Liver (tissue), 9 donors: ENCODE results near the gene ARHGAP9. TPM values are rescaled to one million over a fixed set of nuclear protein-coding genes. Genes with fewer than 3 reads are reported as not detected.

ENCODE experiments used
- DNase-seq: peaks from one replicate; pipeline ENCODE4 v3.0.0-alpha.2; 2017; ENCODE audit warnings: low spot score
- H3K27ac ChIP-seq, 2 donors: one replicate each; pipeline ENCODE4 v1.7.0; 2013; ENCODE audit warnings: inconsistent platforms in 2 of 2, low read length in 2 of 2, control low read depth in 1 of 2, low read depth in 1 of 2, mild to moderate bottlenecking in 1 of 2
- H3K27me3 ChIP-seq, 4 donors: one replicate each; pipeline versions ENCODE4 v1.6.1 to v1.7.0; 2013; ENCODE audit warnings: low read length in 3 of 4, inconsistent platforms in 1 of 4, mild to moderate bottlenecking in 1 of 4, moderate library complexity in 1 of 4; ENCODE audit not compliant: control insufficient read depth in 4 of 4, insufficient read depth in 4 of 4
- H3K36me3 ChIP-seq, 4 donors: one replicate each; pipeline versions ENCODE4 v1.6.1 to v1.7.0; 2013; ENCODE audit warnings: low read length in 3 of 4, mild to moderate bottlenecking in 3 of 4, low read depth in 1 of 4, moderate library complexity in 1 of 4; ENCODE audit not compliant: control insufficient read depth in 4 of 4, insufficient read depth in 3 of 4
- H3K4me1 ChIP-seq, 4 donors: one replicate each; pipeline versions ENCODE4 v1.6.1 to v1.7.0; 2013; ENCODE audit warnings: low read length in 3 of 4, mild to moderate bottlenecking in 3 of 4, moderate library complexity in 1 of 4; ENCODE audit not compliant: control insufficient read depth in 4 of 4, insufficient read depth in 4 of 4
- H3K4me3 ChIP-seq, 3 donors: one replicate each; pipeline versions ENCODE4 v1.6.1 to v1.7.0; 2013; ENCODE audit warnings: low read length in 3 of 3, control low read depth in 1 of 3, low read depth in 1 of 3, mild to moderate bottlenecking in 1 of 3
- H3K9ac ChIP-seq, 2 donors: one replicate each; pipeline ENCODE4 v1.7.0; 2013; ENCODE audit warnings: low read length in 2 of 2, mild to moderate bottlenecking in 2 of 2, moderate library complexity in 2 of 2, control low read depth in 1 of 2, low read depth in 1 of 2
- H3K9me3 ChIP-seq, 4 donors: one replicate each; pipeline versions ENCODE4 v1.6.1 to v1.7.0; 2013; ENCODE audit warnings: low read length in 3 of 4; ENCODE audit not compliant: control insufficient read depth in 4 of 4
- ATF3 ChIP-seq: IDR thresholded peaks from 2 replicates; pipeline ENCODE4 v1.6.1; 2016; ENCODE audit warnings: antibody characterized with exemption
- CTCF ChIP-seq: fragments of 150-350 bp; IDR thresholded peaks from 2 replicates; pipeline ENCODE4 v1.5.1; 2017; ENCODE audit warnings: improper control_type of control experiment, low read depth, low read length; ENCODE audit not compliant: missing input control
- EGR1 ChIP-seq, 2 donors: IDR thresholded peaks; 2 replicates each; pipeline ENCODE4 v1.6.1; 2016 to 2018; ENCODE audit warnings: antibody characterized with exemption in 2 of 2, low read depth in 2 of 2
- FOXA1 ChIP-seq: IDR thresholded peaks from 2 replicates; pipeline ENCODE4 v1.6.1; 2016; ENCODE audit warnings: antibody characterized with exemption
- FOXA2 ChIP-seq: IDR thresholded peaks from 2 replicates; pipeline ENCODE4 v1.6.1; 2016; ENCODE audit warnings: antibody characterized with exemption
- GABPA ChIP-seq, 2 donors: IDR thresholded peaks in 1 of 2; conservative IDR thresholded peaks in 1 of 2; 2 replicates each; pipeline ENCODE4 v1.6.1; 2016; ENCODE audit warnings: antibody characterized with exemption in 2 of 2, mild to moderate bottlenecking in 1 of 2, moderate library complexity in 1 of 2
- HNF4A ChIP-seq, 2 donors: conservative IDR thresholded peaks; 2 replicates each; pipeline ENCODE4 v1.6.1; 2016; ENCODE audit warnings: antibody characterized with exemption in 2 of 2, mild to moderate bottlenecking in 2 of 2
- HNF4G ChIP-seq: IDR thresholded peaks from 2 replicates; pipeline ENCODE4 v1.6.1; 2016; ENCODE audit warnings: antibody characterized with exemption
- JUND ChIP-seq, 2 donors: IDR thresholded peaks; 2 replicates each; pipeline ENCODE4 v1.6.1; 2016; ENCODE audit warnings: antibody characterized with exemption in 2 of 2
- MAX ChIP-seq: IDR thresholded peaks from 2 replicates; pipeline ENCODE4 v1.6.1; 2016; ENCODE audit warnings: antibody characterized with exemption
- NR2F2 ChIP-seq: IDR thresholded peaks from 2 replicates; pipeline ENCODE4 v1.6.1; 2016; ENCODE audit warnings: antibody characterized with exemption
- RAD21 ChIP-seq, 2 donors: IDR thresholded peaks; 2 replicates each; pipeline ENCODE4 v1.6.1; 2016; ENCODE audit warnings: antibody characterized with exemption in 2 of 2, mild to moderate bottlenecking in 2 of 2
- REST ChIP-seq: IDR thresholded peaks from 2 replicates; pipeline ENCODE4 v1.6.1; 2016; ENCODE audit warnings: antibody characterized with exemption, mild to moderate bottlenecking
- RXRA ChIP-seq, 2 donors: IDR thresholded peaks; 2 replicates each; pipeline ENCODE4 v1.6.1; 2017 to 2018; ENCODE audit warnings: antibody characterized with exemption in 2 of 2, mild to moderate bottlenecking in 1 of 2
- SP1 ChIP-seq: IDR thresholded peaks from 2 replicates; pipeline ENCODE4 v1.6.1; 2018; ENCODE audit warnings: antibody characterized with exemption, mild to moderate bottlenecking
- TAF1 ChIP-seq: conservative IDR thresholded peaks from 2 replicates; pipeline ENCODE4 v1.6.1; 2016; ENCODE audit warnings: antibody characterized with exemption, mild to moderate bottlenecking
- YY1 ChIP-seq: IDR thresholded peaks from 2 replicates; pipeline ENCODE4 v1.6.1; 2016; ENCODE audit warnings: antibody characterized with exemption, mild to moderate bottlenecking
- ZBTB33 ChIP-seq: IDR thresholded peaks from 2 replicates; pipeline ENCODE4 v1.6.1; 2016; ENCODE audit warnings: antibody characterized with exemption
- WGBS: extraction: QIAGEN DNeasy Blood & Tissue Kit; methylation state at CpG from one replicate; pipeline ENCODE4 v1.1.7; 2013; 5-methylcytosine and 5-hydroxymethylcytosine counted together
- polyA plus RNA-seq, 2 donors: library from polyadenylated mRNA; stranded (reverse) in 1 of 2; unstranded in 1 of 2; fragments of 200-250 nt in 1 of 2; fragments of >200 nt in 1 of 2; fragmentation: Nextera tagmentation in 1 of 2; extraction: Ambion mirVana in 1 of 2; gene quantifications; one replicate each; pipeline versions ENCODE4 v1.2.1 to v1.2.3, GENCODE V29; 2013 to 2015
- total RNA-seq, 2 donors: library from RNA; depleted of rRNA; stranded (reverse); fragments of >200 nt; gene quantifications; one replicate each; pipeline ENCODE4 v1.2.3, GENCODE V29; 2014
- donor health status: healthy.
- donor health status: healthy.
- donor health status: healthy.
- donor health status: healthy.
- donor health status: healthy.

The ARHGAP9 gene
- total and polyA plus RNA-seq, 4 donors: 3.0 to 12.0 (median 7.1) TPM

- TF ChIP-seq REST: no peak
- no peak for TF ChIP-seq FOXA2
- TF ChIP-seq JUND (IDR thresholded peaks at IDR 0.05): no peak
- TF ChIP-seq HNF4G: no peak
- no peak for TF ChIP-seq TAF1
Measured at GRCh38 chr12:57438400-57438799, 41.3 kb downstream of the ARHGAP9 start (continued).

GRCh38 chr12:57435293-57435692 is 44.4 kb downstream of the ARHGAP9 start:
- WGBS: 21% methylated on average over 4 of the region's 4 CpGs
- no peaks in the 10 kb centered on the region for H3K9me3 ChIP-seq
- no peak for DNase-seq
- H3K36me3 ChIP-seq: no peaks in the 10 kb centered on the region
- peaks cover 0 to 29% (median 13%) of the 10 kb centered on the region in 4 donors for H3K4me1 ChIP-seq
- H3K27me3 ChIP-seq: no peaks in the 10 kb centered on the region
- no peak for TF ChIP-seq REST
- TF ChIP-seq ZBTB33: no peak
- TF ChIP-seq CTCF: no peak
- TF ChIP-seq HNF4A (conservative IDR thresholded peaks at IDR 0.05): no peak
- TF ChIP-seq TAF1: no peak
- no peak for TF ChIP-seq RAD21 (IDR thresholded peaks at IDR 0.05)
- TF ChIP-seq EGR1 (IDR thresholded peaks at IDR 0.05; ENCODE audit: low read depth in 2 of 2): no peak
- TF ChIP-seq MAX: no peak
- no peak for TF ChIP-seq NR2F2
- TF ChIP-seq GABPA (IDR thresholded peaks at IDR 0.05 in 1 of 2, conservative IDR thresholded peaks at IDR 0.05 in 1 of 2): no peak
- TF ChIP-seq FOXA2: no peak
- TF ChIP-seq HNF4G: no peak
- no peak for TF ChIP-seq SP1
- TF ChIP-seq JUND (IDR thresholded peaks at IDR 0.05): no peak
- no peak for TF ChIP-seq YY1
- no peak for TF ChIP-seq FOXA1
- no peak for TF ChIP-seq RXRA (IDR thresholded peaks at IDR 0.05)
- no peak for TF ChIP-seq ATF3
- peak overlapping the region; percentile 63 to 98 for H3K9ac ChIP-seq
- peak overlapping the region; percentile 90 to 93 for H3K27ac ChIP-seq
- peak overlapping the region; percentile 68 to 86 (median 75) for H3K4me3 ChIP-seq
